H1 (cell line): ENCODE data around the gene PPIB. TPM values are rescaled to one million over a fixed set of nuclear protein-coding genes. Genes with fewer than 3 reads are reported as not detected.

ENCODE experiments used
- CTCF ChIP-seq, 3 experiments: IDR thresholded peaks; 1 replicate in 2 of 3; 2 replicates in 1 of 3; pipeline versions ENCODE4 v1.5.1 to v1.6.1; 2011; ENCODE audit warnings: low read length in 3 of 3, mild to moderate bottlenecking in 3 of 3, inconsistent platforms in 2 of 3, low read depth in 1 of 3, moderate library complexity in 1 of 3; ENCODE audit not compliant: insufficient read depth in 1 of 3; ENCODE audit errors: control extremely low read depth in 1 of 3
- polyA plus RNA-seq, 7 experiments: library from polyadenylated mRNA; depleted of rRNA in 3 of 7; stranded (reverse) in 5 of 7; unstranded in 2 of 7; fragments of >200 nt in 5 of 7; fragments of 200-250 nt in 2 of 7; gene quantifications; 1 replicate in 5 of 7; 2 replicates in 1 of 7; 4 replicates in 1 of 7; pipeline versions ENCODE4 v1.2.1 to v1.2.3, GENCODE V29; 2011 to 2013; ENCODE audit warnings: missing spikeins in 2 of 7, mixed read lengths in 2 of 7
- total RNA-seq: library from RNA; stranded (reverse); fragmentation: NEBNext Ultra II Directional; extraction: Animal tissue kit (Norgen Biotek cat#: 25700); gene quantifications from 2 replicates; pipeline ENCODE4 v1.2.1, GENCODE V29; 2021

The PPIB gene
- total and polyA plus RNA-seq, 2 of the 8 experiments (the other 6 are each of a cell fraction or from before 2014, with no cell fraction given), result 558 to 579 TPM

GRCh38 chr15:64138331-64138941 is 24.4 kb downstream of the PPIB start (continued):
- no peak for TF ChIP-seq CTCF (IDR thresholded peaks at IDR 0.05; ENCODE audit: control extremely low read depth in 1 of 3, insufficient read depth in 1 of 3, low read depth in 1 of 3, low read length in 3 of 3)
- TF ChIP-seq, all 59 proteins: peak for 0
